ENCODE measurements around the gene FAM20A.

- TF ChIP-seq CTCF (IDR thresholded peaks at IDR 0.05) (no peak), POLR2A (IDR thresholded peaks at IDR 0.05) (no peak), POLR2AphosphoS5 (IDR thresholded peaks at IDR 0.05) (no peak)
Measured at GRCh38 chr17:68514831-68515635, 86.1 kb downstream of the FAM20A start.
